Measurements from ENCODE around the gene METTL21A. TPM values are rescaled to one million over a fixed set of nuclear protein-coding genes. Genes with fewer than 3 reads are reported as not detected.
"Not testable (repeated sequence)": the region's sequence is repeated elsewhere in the genome, so short reads cannot be mapped to it uniquely, and the experiment has no call there.

Gene METTL21A
- total RNA-seq, 4 donors from 2014 or later: 0.77 to 32.3 (median 11.6) TPM

DNA sequence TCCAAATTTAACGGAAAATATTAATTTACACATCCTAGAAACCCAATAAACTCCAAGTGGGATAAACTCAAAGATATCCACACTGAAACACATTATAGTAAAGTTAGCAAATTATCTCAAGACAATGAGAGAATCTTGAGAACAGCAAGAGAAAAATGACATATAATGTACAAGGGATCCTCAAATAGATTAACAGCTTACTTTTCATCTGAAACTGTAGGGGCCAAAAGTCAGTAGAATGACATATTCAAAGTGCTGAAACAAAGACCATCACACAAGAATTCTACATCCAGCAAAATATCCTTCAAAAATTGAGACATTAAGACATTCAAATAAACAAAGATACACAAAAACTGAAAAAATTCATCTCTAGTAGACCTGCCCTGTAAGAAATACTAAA lies 18.7 kb upstream of the METTL21A start:
- intact Hi-C loops (cut with DNase I; ENCODE audit: low total_unique reads): no loop called here

DNA sequence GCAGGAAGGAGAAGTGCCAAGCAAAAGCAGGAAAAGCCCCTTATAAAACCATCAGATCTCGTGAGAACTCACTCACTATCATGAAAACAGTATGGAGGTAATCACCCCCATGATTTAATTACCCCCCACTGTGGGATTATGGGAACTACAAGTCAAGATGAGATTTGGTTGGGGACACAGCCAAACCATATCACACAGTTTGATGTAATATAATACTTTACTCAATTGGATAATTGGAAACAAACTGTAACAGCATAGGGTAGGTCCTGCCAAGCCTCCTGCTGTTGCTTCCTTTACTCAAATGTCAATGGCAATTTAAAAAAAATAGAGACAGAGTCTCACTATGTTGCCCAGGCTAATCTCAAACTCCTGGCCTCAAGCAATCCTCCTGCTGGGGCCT lies 15.5 kb upstream of the METTL21A start:
- no peaks in the 10 kb centered on the region for H3K36me3 ChIP-seq
- H3K4me1 ChIP-seq: no peaks in the 10 kb centered on the region
- no peak for DNase-seq
- H3K27me3 ChIP-seq: no peaks in the 10 kb centered on the region
- no peak overlapping the region for H3K4me3 ChIP-seq
- no peak overlapping the region for H3K27ac ChIP-seq
- TF ChIP-seq, protein P1, sequence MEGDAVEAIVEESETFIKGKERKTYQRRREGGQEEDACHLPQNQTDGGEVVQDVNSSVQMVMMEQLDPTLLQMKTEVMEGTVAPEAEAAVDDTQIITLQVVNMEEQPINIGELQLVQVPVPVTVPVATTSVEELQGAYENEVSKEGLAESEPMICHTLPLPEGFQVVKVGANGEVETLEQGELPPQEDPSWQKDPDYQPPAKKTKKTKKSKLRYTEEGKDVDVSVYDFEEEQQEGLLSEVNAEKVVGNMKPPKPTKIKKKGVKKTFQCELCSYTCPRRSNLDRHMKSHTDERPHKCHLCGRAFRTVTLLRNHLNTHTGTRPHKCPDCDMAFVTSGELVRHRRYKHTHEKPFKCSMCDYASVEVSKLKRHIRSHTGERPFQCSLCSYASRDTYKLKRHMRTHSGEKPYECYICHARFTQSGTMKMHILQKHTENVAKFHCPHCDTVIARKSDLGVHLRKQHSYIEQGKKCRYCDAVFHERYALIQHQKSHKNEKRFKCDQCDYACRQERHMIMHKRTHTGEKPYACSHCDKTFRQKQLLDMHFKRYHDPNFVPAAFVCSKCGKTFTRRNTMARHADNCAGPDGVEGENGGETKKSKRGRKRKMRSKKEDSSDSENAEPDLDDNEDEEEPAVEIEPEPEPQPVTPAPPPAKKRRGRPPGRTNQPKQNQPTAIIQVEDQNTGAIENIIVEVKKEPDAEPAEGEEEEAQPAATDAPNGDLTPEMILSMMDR (IDR thresholded peaks at IDR 0.05): no peak
- no peak for TF ChIP-seq POLR2A (IDR thresholded peaks at IDR 0.05)
- intact Hi-C loops (cut with DNase I; ENCODE audit: low total_unique reads): no loop called here
- no peaks in the 10 kb centered on the region for H3K9me3 ChIP-seq

More for the DNA sequence above, 18.7 kb upstream of the METTL21A start:
- no peak overlapping the region for H3K4me3 ChIP-seq
- H3K36me3 ChIP-seq: no peaks in the 10 kb centered on the region
- no peak for TF ChIP-seq POLR2A (IDR thresholded peaks at IDR 0.05)
- TF ChIP-seq, protein P1 (IDR thresholded peaks at IDR 0.05): no peak
- no peaks in the 10 kb centered on the region for H3K4me1 ChIP-seq
- no peaks in the 10 kb centered on the region for H3K27me3 ChIP-seq
- H3K9me3 ChIP-seq: no peaks in the 10 kb centered on the region
- DNase-seq: no peak
- H3K27ac ChIP-seq: no peak overlapping the region

DNA sequence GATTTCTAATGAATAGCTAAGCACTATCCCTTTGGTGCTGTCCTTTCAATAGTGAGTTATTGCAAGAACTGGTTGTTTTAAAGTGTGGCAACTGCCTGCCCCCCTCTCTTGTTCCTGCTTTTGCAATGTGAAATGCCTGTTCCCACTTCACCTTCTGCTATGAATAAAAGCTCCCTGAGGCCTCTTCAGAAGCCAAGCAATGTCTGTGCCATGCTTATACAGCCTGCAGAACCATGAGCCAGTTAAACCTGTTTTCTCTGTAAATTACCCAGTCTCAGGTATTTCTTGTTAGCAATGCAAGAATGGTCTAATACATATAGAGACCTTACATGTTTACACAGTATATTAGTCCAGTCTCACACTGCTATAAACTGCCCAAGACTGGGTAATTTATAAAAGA lies 15.0 kb upstream of the METTL21A start:
- no peak for DNase-seq

DNA sequence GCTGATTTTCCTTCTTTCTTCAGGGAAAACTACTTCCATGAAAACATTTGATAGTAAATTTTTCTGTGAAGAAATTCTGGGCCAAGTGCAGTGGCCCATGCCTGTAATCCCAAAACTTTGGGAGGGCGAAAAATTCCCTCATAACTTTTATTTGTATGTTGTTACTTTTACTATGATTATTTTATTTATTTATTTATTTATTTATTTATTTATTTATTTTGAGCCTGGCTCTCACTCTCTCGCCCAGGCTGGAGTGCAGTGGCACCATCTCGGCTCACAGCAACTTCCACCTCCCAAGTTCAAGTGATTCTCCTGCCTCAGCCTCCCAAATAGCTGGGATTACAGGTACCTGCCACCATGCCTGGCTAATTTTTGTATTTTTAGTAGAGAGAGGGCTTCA lies 14.1 kb upstream of the METTL21A start:
- H3K27ac ChIP-seq; DNase-seq; H3K9me3 ChIP-seq; H3K4me3 ChIP-seq; H3K4me1 ChIP-seq; H3K27me3 ChIP-seq; intact Hi-C loops (cut with DNase I; ENCODE audit: low total_unique reads); H3K36me3 ChIP-seq: not testable (repeated sequence)

More for the DNA sequence above, 15.0 kb upstream of the METTL21A start:
- Histone ChIP-seq H3K36me3 (no peaks in the 10 kb centered on the region), H3K4me1 (no peaks in the 10 kb centered on the region), H3K27me3 (no peaks in the 10 kb centered on the region), H3K27ac (no peak overlapping the region), H3K9me3 (no peaks in the 10 kb centered on the region), H3K4me3 (no peak overlapping the region)
- intact Hi-C loops (cut with DNase I; ENCODE audit: low total_unique reads): no loop called here
- TF ChIP-seq, protein P1 (IDR thresholded peaks at IDR 0.05): no peak
- no peak for TF ChIP-seq POLR2A (IDR thresholded peaks at IDR 0.05)

DNA sequence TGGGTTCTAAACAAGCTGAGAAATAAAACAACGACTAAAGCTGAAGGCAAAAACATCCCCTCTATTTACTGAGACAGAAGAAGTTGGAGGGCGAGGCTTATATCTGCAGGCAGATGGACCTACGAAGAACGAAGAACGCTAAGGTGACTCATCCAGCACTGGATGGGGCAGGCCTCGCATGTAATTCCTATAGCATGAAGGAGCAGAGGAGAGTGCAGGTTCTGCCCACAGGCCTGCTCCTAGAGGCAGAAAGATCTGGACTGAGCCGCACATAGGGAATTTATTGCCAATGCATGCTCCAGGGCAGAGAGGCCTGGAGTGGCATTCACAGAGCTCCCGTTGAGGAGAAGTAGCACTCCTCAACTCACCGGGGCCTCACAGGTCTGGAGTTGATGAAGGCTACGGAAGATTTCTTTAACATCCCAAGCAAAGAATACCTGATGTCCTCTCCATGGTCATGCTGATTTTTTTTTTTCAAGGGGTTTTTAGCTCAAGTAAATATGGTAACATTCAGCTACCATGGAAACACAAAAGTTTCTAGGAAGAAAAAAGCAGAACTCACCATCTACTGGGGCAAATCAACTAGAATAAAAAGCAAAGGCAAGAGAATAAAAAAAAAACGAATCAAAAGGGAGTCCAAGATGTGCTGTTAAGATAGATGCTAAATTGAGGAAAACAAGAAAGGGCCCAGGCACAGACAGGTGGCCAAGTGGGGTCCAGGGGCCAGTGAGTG lies 10.4 kb upstream of the METTL21A start:
- intact Hi-C loops (cut with DNase I; ENCODE audit: low total_unique reads): no loop called here
- H3K4me1 ChIP-seq: no peaks in the 10 kb centered on the region
- DNase-seq: no peak

More for the DNA sequence above, 10.4 kb upstream of the METTL21A start:
- no peak overlapping the region for H3K27ac ChIP-seq
- no peak for TF ChIP-seq POLR2A (IDR thresholded peaks at IDR 0.05)
- TF ChIP-seq, protein P1 (IDR thresholded peaks at IDR 0.05): no peak
- H3K27me3 ChIP-seq: no peaks in the 10 kb centered on the region
- no peaks in the 10 kb centered on the region for H3K9me3 ChIP-seq
- no peaks in the 10 kb centered on the region for H3K36me3 ChIP-seq
- H3K4me3 ChIP-seq: no peak overlapping the region
